Mesenchymal stem cell (in vitro differentiated cells and primary cell): Measurements from ENCODE around the gene LRSAM1.

Experiments
- DNase-seq: peaks from one replicate; pipeline ENCODE4 v3.0.0-alpha.2; 2013
- H2AFZ ChIP-seq: one replicate; pipeline ENCODE4 v1.6.1; 2013; ENCODE audit warnings: low read depth, mild to moderate bottlenecking, control low read depth, inconsistent platforms, low read length, moderate library complexity
- H2AK5ac ChIP-seq: 2 replicates; pipeline ENCODE4 v1.6.1; 2013; ENCODE audit warnings: low read length, moderate library complexity, mild to moderate bottlenecking, inconsistent platforms; ENCODE audit not compliant: severe bottlenecking
- H2BK120ac ChIP-seq: one replicate; pipeline ENCODE4 v1.6.1; 2013; ENCODE audit warnings: low read depth, mild to moderate bottlenecking, inconsistent platforms, low read length, moderate library complexity
- H2BK12ac ChIP-seq, 2 experiments: one replicate each; pipeline ENCODE4 v1.6.1; 2013; ENCODE audit warnings: inconsistent platforms in 2 of 2, low read length in 2 of 2, mild to moderate bottlenecking in 2 of 2, moderate library complexity in 2 of 2, control low read depth in 1 of 2
- H2BK15ac ChIP-seq: one replicate; pipeline ENCODE4 v1.6.1; 2013; ENCODE audit warnings: mild to moderate bottlenecking, low read depth, inconsistent platforms; ENCODE audit not compliant: poor library complexity, severe bottlenecking
- H2BK5ac ChIP-seq: 2 replicates; pipeline ENCODE4 v1.6.1; 2013; ENCODE audit warnings: low read depth, mild to moderate bottlenecking, low read length, control low read depth, inconsistent platforms; ENCODE audit not compliant: poor library complexity, severe bottlenecking
- H3K14ac ChIP-seq, 2 experiments: one replicate each; pipeline ENCODE4 v1.6.1; 2013; ENCODE audit warnings: inconsistent platforms in 2 of 2, low read length in 2 of 2, control low read depth in 1 of 2, mild to moderate bottlenecking in 1 of 2, moderate library complexity in 1 of 2
- H3K18ac ChIP-seq, 2 experiments: one replicate each; pipeline ENCODE4 v1.6.1; 2013; ENCODE audit warnings: inconsistent platforms in 2 of 2, low read length in 2 of 2, control low read depth in 1 of 2, low read depth in 1 of 2, mild to moderate bottlenecking in 1 of 2
- H3K23ac ChIP-seq, 2 experiments: one replicate each; pipeline ENCODE4 v1.6.1; 2013; ENCODE audit warnings: inconsistent platforms in 2 of 2, low read length in 2 of 2, mild to moderate bottlenecking in 2 of 2, moderate library complexity in 2 of 2, control low read depth in 1 of 2
- H3K27ac ChIP-seq: 2 replicates; pipeline ENCODE4 v1.5.1; 2013; ENCODE audit warnings: mild to moderate bottlenecking, moderate library complexity, low read length, control low read depth, inconsistent platforms; ENCODE audit not compliant: poor library complexity, severe bottlenecking
- H3K27me3 ChIP-seq, 2 experiments: 2 replicates each; pipeline versions ENCODE4 v1.6.1 to v1.7.0; 2013; ENCODE audit warnings: low read length in 2 of 2, mild to moderate bottlenecking in 2 of 2, moderate library complexity in 2 of 2, control low read depth in 1 of 2, inconsistent platforms in 1 of 2; ENCODE audit not compliant: control insufficient read depth in 1 of 2, insufficient read depth in 1 of 2
- H3K36me3 ChIP-seq, 2 experiments: 2 replicates each; pipeline versions ENCODE4 v1.6.1 to v1.7.0; 2013; ENCODE audit warnings: low read length in 2 of 2, control low read depth in 1 of 2, inconsistent platforms in 1 of 2, low read depth in 1 of 2, mild to moderate bottlenecking in 1 of 2; ENCODE audit not compliant: insufficient read depth in 2 of 2, control insufficient read depth in 1 of 2
- H3K4ac ChIP-seq, 2 experiments: one replicate each; pipeline ENCODE4 v1.6.1; 2013; ENCODE audit warnings: inconsistent platforms in 2 of 2, low read length in 2 of 2, mild to moderate bottlenecking in 2 of 2, moderate library complexity in 2 of 2, control low read depth in 1 of 2, low read depth in 1 of 2
- H3K4me1 ChIP-seq: 2 replicates; pipeline ENCODE4 v1.6.1; 2013; ENCODE audit warnings: low read depth, low read length, control low read depth; ENCODE audit not compliant: control insufficient read depth, insufficient read depth
- H3K4me2 ChIP-seq: 2 replicates; pipeline ENCODE4 v1.6.1; 2013; ENCODE audit warnings: low read length, mild to moderate bottlenecking, inconsistent platforms; ENCODE audit not compliant: poor library complexity, severe bottlenecking
- H3K4me3 ChIP-seq, 2 experiments: 2 replicates each; pipeline versions ENCODE4 v1.5.1 to v1.7.0; 2013; ENCODE audit warnings: low read length in 2 of 2, mild to moderate bottlenecking in 2 of 2, control low read depth in 1 of 2, low read depth in 1 of 2; ENCODE audit not compliant: insufficient read depth in 1 of 2
- H3K79me1 ChIP-seq: replicated peaks from 2 replicates; pipeline ENCODE4 v1.6.1; 2013; ENCODE audit warnings: mild to moderate bottlenecking, control low read depth, low read length, inconsistent platforms; ENCODE audit not compliant: poor library complexity, severe bottlenecking
- H3K9ac ChIP-seq: 2 replicates; pipeline ENCODE4 v1.7.0; 2013; ENCODE audit warnings: mild to moderate bottlenecking, low read length, moderate library complexity
- H3K9me3 ChIP-seq: 2 replicates; pipeline ENCODE4 v1.7.0; 2013; ENCODE audit warnings: mild to moderate bottlenecking, low read length; ENCODE audit not compliant: control insufficient read depth
- H4K8ac ChIP-seq: one replicate; pipeline ENCODE4 v1.6.1; 2013; ENCODE audit warnings: inconsistent platforms, mild to moderate bottlenecking, low read length, moderate library complexity
- H4K91ac ChIP-seq: one replicate; pipeline ENCODE4 v1.6.1; 2013; ENCODE audit warnings: mild to moderate bottlenecking, low read length, inconsistent platforms
- WGBS: methylation state at CpG from one replicate; pipeline ENCODE4 v1.1.7; 2013; ENCODE audit warnings: mixed read lengths; 5-methylcytosine and 5-hydroxymethylcytosine counted together

LRSAM1 gene

DNA sequence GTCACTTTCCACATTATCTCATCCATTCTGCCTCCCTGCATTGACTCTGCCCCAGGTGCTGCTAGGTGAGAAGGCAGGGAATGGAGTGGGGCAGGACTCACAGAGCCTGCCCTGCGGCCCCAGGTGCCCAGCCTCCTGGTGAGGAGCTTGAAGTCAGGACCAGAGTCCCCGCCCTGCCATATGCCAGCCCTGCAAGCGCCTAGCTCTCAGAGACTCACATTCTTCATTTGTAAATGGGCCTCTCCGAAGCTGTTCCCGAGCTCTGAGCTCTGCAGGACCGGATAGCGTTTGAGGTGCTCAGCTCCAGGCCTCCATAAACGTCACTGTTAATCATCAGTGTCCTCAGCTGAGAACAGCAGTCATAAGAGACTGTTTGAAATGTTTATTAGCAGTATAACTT is 85.7 kb downstream of the LRSAM1 start:
- H3K27me3 ChIP-seq, result no peaks in the 10 kb centered on the region
- peak; percentile 73 for DNase-seq
- H3K14ac ChIP-seq, result peak overlapping the region in 1 of 2 experiments; percentile 37
- peaks cover 33 to 59% of the 10 kb centered on the region in 2 experiments for H3K36me3 ChIP-seq
- H3K4ac ChIP-seq, result peak overlapping the region in 1 of 2 experiments; percentile 29
- H2BK15ac ChIP-seq, result no peak overlapping the region
- peak overlapping the region; percentile 62 for H4K8ac ChIP-seq
- peak overlapping the region; percentile 54 for H2BK5ac ChIP-seq
- H2BK12ac ChIP-seq, result peak overlapping the region in 1 of 2 experiments; percentile 70
- peaks cover 79% of the 10 kb centered on the region for H3K4me1 ChIP-seq
- no peak overlapping the region for H2AFZ ChIP-seq
- 23% methylated on average over 8 of the region's 8 CpGs for WGBS
- H3K27ac ChIP-seq, result peak overlapping the region; percentile 85
- H2BK120ac ChIP-seq, result peak overlapping the region; percentile 29
- H4K91ac ChIP-seq, result peak overlapping the region; percentile 63
- peak overlapping the region; percentile 44 for H3K9ac ChIP-seq
- H3K18ac ChIP-seq, result peak overlapping the region; percentile 23 to 79
- no peak overlapping the region for H3K4me2 ChIP-seq
- peak overlapping the region; percentile 33 for H2AK5ac ChIP-seq
- peak overlapping the region in 1 of 2 experiments; percentile 85 for H3K23ac ChIP-seq
- no peak overlapping the region for H3K4me3 ChIP-seq
- H3K79me1 ChIP-seq, result no peaks in the 10 kb centered on the region
- no peaks in the 10 kb centered on the region for H3K9me3 ChIP-seq

DNA sequence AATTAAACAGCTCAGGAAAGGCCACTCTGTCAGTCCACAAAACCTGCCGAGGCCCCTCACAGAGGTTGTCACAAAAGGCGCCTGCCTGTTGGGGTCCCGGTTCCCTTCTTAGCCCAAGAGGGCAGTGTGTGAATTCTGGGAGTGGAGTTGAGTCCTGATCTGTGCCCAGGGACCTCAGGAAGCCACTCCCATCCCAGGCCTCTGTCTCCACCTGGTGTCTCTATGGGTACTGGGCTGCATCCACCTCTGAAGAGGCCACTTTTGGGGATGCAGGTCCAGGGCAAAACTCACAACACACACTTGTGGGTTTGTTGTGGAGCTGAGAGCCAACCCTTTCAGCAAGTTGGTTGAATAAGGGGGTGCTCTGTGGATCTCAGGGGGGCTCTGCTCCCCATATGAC is 86.5 kb downstream of the LRSAM1 start:
- peaks cover 83% of the 10 kb centered on the region for H3K4me1 ChIP-seq
- no peak overlapping the region for H3K4me3 ChIP-seq
- peak; percentile 38 for DNase-seq
- peak overlapping the region; percentile 44 for H3K9ac ChIP-seq
- 80% methylated on average over 3 of the region's 3 CpGs for WGBS
- peak overlapping the region; percentile 85 for H3K27ac ChIP-seq
- H3K36me3 ChIP-seq, result peaks cover 30 to 61% of the 10 kb centered on the region in 2 experiments
- H2BK120ac ChIP-seq, result no peak overlapping the region
- peak overlapping the region; percentile 4 for H3K4me2 ChIP-seq
- no peaks in the 10 kb centered on the region for H3K27me3 ChIP-seq
- H3K4ac ChIP-seq, result peak overlapping the region; percentile 3 to 72
- H4K91ac ChIP-seq, result no peak overlapping the region
- peak overlapping the region; percentile 71 for H2BK5ac ChIP-seq
- peak overlapping the region; percentile 59 for H4K8ac ChIP-seq
- peak overlapping the region; percentile 64 for H2BK15ac ChIP-seq
- peak overlapping the region; percentile 84 for H2AK5ac ChIP-seq
- no peaks in the 10 kb centered on the region for H3K79me1 ChIP-seq
- no peak overlapping the region for H2AFZ ChIP-seq
- H3K18ac ChIP-seq, result peak overlapping the region; percentile 26 to 57
- H3K23ac ChIP-seq, result no peak overlapping the region
- no peaks in the 10 kb centered on the region for H3K9me3 ChIP-seq
- H3K14ac ChIP-seq, result no peak overlapping the region
- H2BK12ac ChIP-seq, result peak overlapping the region in 1 of 2 experiments; percentile 75

DNA sequence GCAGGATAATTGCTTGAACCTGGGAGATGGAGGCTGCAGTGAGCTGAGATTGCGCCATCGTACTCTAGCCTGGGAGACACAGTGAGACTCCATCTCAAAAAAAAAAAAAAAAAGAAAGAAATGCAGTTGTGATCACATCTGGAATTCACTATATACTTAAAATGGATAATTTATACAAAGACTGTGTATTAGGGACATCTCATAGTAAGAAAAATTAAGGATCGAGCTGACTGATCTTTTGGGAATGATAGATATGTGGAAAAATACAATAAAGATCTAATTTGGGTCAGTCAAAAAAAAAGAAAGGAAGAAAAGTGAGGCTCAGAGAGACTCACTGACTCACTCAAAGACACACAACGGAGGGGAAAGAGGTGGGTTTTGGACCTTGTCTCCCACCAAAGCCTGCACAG is 87.5 kb downstream of the LRSAM1 start:
- H3K14ac ChIP-seq, result no peak overlapping the region
- no peak overlapping the region for H2AFZ ChIP-seq
- peak overlapping the region; percentile 66 for H3K27ac ChIP-seq
- H3K36me3 ChIP-seq, result peaks cover 37 to 62% of the 10 kb centered on the region in 2 experiments
- no peak overlapping the region for H3K18ac ChIP-seq
- H3K9ac ChIP-seq, result peak overlapping the region; percentile 79
- H2BK5ac ChIP-seq, result no peak overlapping the region
- no peak overlapping the region for H2BK120ac ChIP-seq
- DNase-seq, result peak; percentile 69
- WGBS, result 32% methylated on average over 2 of the region's 4 CpGs
- H3K4me1 ChIP-seq, result peaks cover 86% of the 10 kb centered on the region
- no peak overlapping the region for H3K4me2 ChIP-seq
- no peaks in the 10 kb centered on the region for H3K9me3 ChIP-seq
- peak overlapping the region in 1 of 2 experiments; percentile 22 for H2BK12ac ChIP-seq
- H3K4me3 ChIP-seq, result peak overlapping the region in 1 of 2 experiments; percentile 36
- H2AK5ac ChIP-seq, result peak overlapping the region; percentile 59
- no peak overlapping the region for H4K8ac ChIP-seq
- H3K23ac ChIP-seq, result no peak overlapping the region
- H2BK15ac ChIP-seq, result no peak overlapping the region
- H3K4ac ChIP-seq, result peak overlapping the region in 1 of 2 experiments; percentile 5
- no peaks in the 10 kb centered on the region for H3K79me1 ChIP-seq
- H4K91ac ChIP-seq, result no peak overlapping the region
- H3K27me3 ChIP-seq, result no peaks in the 10 kb centered on the region

DNA sequence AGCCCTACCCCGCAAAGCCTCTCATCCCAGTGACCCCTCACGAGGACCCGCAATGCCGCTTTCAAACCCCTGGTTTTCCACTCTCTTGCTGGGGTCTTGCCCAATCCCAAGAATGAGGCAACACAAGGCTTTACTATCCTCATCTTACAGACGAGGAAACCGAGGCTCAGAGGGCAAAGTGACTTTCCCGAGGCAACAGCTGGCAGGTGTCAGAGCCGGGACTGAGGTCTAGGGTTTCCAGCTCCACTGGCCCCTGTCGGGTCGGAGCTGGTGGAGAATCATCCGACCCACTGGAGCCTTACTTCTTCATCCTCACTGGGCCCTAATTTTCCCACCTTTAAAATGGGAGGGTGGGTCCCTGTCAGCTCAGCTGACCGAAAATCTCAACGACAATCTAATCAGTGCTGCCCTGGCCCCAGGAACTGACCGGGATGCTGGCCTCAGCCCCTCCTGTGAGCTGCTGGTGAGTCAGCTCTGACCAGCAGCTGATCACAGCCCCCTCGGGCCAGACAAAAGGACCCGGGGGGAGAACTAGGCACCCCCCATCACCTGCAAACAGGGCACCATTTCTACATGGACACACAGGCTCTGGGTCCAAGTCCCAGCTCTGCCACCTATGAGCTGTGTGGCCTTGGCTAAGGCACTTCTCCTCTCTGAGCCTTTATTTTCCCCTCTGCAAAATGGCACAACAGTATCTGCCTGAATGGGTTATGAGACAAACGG is 88.1 kb downstream of the LRSAM1 start:
- peak overlapping the region in 1 of 2 experiments; percentile 12 for H3K14ac ChIP-seq
- H2AK5ac ChIP-seq, result peak overlapping the region; percentile 93
- H3K4me1 ChIP-seq, result peaks cover 83% of the 10 kb centered on the region
- H2BK15ac ChIP-seq, result no peak overlapping the region
- peak overlapping the region in 1 of 2 experiments; percentile 36 for H3K4me3 ChIP-seq
- no peak overlapping the region for H2BK120ac ChIP-seq
- peak overlapping the region; percentile 5 to 48 for H3K4ac ChIP-seq
- H4K8ac ChIP-seq, result peak overlapping the region; percentile 81
- no peak overlapping the region for H3K23ac ChIP-seq
- H3K9me3 ChIP-seq, result no peaks in the 10 kb centered on the region
- peak; percentile 66 for DNase-seq
- H2AFZ ChIP-seq, result no peak overlapping the region
- peak overlapping the region; percentile 43 to 56 for H2BK12ac ChIP-seq
- peak overlapping the region; percentile 66 for H3K27ac ChIP-seq
- peaks cover 35 to 58% of the 10 kb centered on the region in 2 experiments for H3K36me3 ChIP-seq
- peak overlapping the region; percentile 79 for H3K9ac ChIP-seq
- peak overlapping the region; percentile 4 for H3K4me2 ChIP-seq
- H3K27me3 ChIP-seq, result no peaks in the 10 kb centered on the region
- peak overlapping the region; percentile 2 to 81 for H3K18ac ChIP-seq
- H4K91ac ChIP-seq, result peak overlapping the region; percentile 62
- no peaks in the 10 kb centered on the region for H3K79me1 ChIP-seq
- WGBS, result 58% methylated on average over 17 of the region's 17 CpGs
- no peak overlapping the region for H2BK5ac ChIP-seq
